Epithelial cell of esophagus (primary cell): ENCODE measurements around the gene SRPX2.

Source experiments
- DNase-seq: peaks from one replicate; pipeline ENCODE4 v3.0.0; 2010; ENCODE audit warnings: low read depth
- H3K4me3 ChIP-seq: 2 replicates; pipeline ENCODE4 v1.5.1; 2011; ENCODE audit warnings: mild to moderate bottlenecking, low read length, control low read depth
- CTCF ChIP-seq: IDR thresholded peaks from 2 replicates; pipeline ENCODE4 v1.5.1; 2011; ENCODE audit warnings: low read depth, mild to moderate bottlenecking, low read length, control low read depth, inconsistent platforms; ENCODE audit not compliant: insufficient read depth; ENCODE audit errors: missing control alignments

SRPX2 gene

GRCh38 chrX:100649550-100650356 lies 5.8 kb downstream of the SRPX2 start:
- peak; percentile 88 for DNase-seq
- TF ChIP-seq CTCF: no peak
- H3K4me3 ChIP-seq: no peak overlapping the region

- no peak for DNase-seq
- no peak for TF ChIP-seq CTCF
- H3K4me3 ChIP-seq: no peak overlapping the region
Observed at GRCh38 chrX:100650841-100651240, 6.8 kb downstream of the SRPX2 start.

- no peak for DNase-seq
- H3K4me3 ChIP-seq: no peak overlapping the region
- no peak for TF ChIP-seq CTCF
Observed at GRCh38 chrX:100652266-100652665, 8.3 kb downstream of the SRPX2 start.

- peak; percentile 36 for TF ChIP-seq CTCF
- DNase-seq: peak; percentile 30
Observed at GRCh38 chrX:100654261-100654660, 10.3 kb downstream of the SRPX2 start.

GRCh38 chrX:100658941-100659381 lies 15.0 kb downstream of the SRPX2 start:
- no peak overlapping the region for H3K4me3 ChIP-seq
- peak; percentile 39 for DNase-seq
- TF ChIP-seq CTCF: no peak

More at GRCh38 chrX:100654261-100654660, 10.3 kb downstream of the SRPX2 start:
- no peak overlapping the region for H3K4me3 ChIP-seq

GRCh38 chrX:100659431-100660137 lies 15.6 kb downstream of the SRPX2 start:
- no peak for DNase-seq
- TF ChIP-seq CTCF: no peak
- no peak overlapping the region for H3K4me3 ChIP-seq
